CD4-positive, alpha-beta T cell treated with Interferon alpha-2 for 1 hour (primary cell): ENCODE measurements around the gene TF.

ENCODE experiments used
- DNase-seq, 2 donors: peaks; one replicate each; pipeline ENCODE4 v3.0.0-alpha.2; 2020 to 2022

Gene TF

GRCh38 chr3:133838916-133839800 is 93.0 kb downstream of the TF start:
- no peak for DNase-seq

DNA sequence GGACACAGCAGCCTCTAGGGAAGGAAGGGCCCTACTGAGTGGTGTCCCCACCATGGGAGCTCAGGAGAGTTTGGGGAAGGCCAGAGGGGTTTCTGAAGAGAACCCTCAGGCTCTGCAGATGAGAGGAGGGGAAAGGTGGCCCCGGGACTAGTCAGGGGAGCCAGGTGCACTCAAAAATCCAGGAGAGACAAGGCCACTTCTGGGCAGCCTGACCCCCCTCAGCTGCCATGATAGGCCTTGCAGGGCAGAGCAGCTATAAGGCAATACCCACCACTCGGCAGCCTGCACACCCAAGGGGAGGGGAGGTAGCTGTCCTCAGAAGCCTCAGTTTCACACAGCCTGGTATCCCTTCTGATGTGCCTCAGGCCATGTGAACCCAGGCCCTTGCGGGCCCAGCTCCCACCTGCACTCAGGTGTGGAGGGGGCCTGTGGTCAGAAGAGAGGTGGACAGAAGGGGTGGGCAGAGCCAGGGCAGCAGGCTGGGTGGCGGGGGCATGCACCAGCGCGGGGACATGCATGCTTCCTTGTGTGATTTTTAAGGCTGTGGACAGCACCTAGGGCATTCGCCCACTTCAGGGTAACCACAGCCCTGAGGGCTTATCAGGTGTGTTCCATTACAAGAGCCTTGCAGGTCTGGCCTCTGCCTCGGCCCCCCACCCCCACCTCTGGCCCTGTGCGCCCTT is 94.0 kb downstream of the TF start:
- DNase-seq, result no peak

GRCh38 chr3:133840767-133841166 is 94.6 kb downstream of the TF start:
- no peak for DNase-seq

- DNase-seq, result no peak
Observed at GRCh38 chr3:133841196-133841595, 95.0 kb downstream of the TF start.

- no peak for DNase-seq
Observed at GRCh38 chr3:133842158-133842557, 96.0 kb downstream of the TF start.

- DNase-seq, result no peak
Observed at GRCh38 chr3:133843634-133844033, 97.4 kb downstream of the TF start.

- DNase-seq, result no peak
Observed at GRCh38 chr3:133845127-133845526, 98.9 kb downstream of the TF start.
